ENCODE data around the gene VAV2.

Gene VAV2

DNA sequence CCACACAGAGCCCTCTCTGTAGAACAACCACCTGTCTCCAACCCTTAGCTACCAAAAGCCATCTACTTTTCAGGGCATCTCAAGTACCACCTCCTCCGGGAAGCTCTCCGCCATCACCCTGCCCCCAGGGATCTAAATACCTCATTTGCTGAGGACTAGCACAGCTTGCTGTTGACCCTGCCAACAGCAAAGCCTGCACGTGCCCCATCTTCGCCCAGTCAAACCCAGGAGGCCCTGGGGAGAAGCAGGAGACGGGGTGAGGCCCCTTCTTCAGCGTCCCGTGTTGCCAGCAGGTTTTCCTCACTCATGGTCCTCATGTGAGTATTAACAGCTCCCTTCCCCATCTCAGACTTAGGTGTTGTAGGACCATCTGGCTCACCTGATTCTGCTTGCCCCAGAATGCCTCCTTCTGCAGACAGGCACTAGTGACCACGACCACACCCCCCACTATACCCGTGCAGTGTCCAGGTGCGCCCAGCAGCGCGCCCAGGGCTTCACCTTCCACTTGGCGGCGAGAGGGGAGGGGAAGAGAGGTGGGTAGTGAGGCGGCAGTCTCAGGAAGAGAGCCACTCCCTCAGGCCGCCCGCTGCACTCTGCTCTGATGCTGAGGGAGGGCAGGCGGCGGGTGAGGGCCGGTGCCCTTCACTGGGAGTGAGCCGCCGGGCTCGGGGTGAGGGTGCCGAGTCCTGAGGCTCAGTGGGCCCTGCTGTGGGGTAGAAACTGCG lies 11.1 kb downstream of the VAV2 start:
- DNase-seq (ENCODE audit: low read depth), result no peak

DNA sequence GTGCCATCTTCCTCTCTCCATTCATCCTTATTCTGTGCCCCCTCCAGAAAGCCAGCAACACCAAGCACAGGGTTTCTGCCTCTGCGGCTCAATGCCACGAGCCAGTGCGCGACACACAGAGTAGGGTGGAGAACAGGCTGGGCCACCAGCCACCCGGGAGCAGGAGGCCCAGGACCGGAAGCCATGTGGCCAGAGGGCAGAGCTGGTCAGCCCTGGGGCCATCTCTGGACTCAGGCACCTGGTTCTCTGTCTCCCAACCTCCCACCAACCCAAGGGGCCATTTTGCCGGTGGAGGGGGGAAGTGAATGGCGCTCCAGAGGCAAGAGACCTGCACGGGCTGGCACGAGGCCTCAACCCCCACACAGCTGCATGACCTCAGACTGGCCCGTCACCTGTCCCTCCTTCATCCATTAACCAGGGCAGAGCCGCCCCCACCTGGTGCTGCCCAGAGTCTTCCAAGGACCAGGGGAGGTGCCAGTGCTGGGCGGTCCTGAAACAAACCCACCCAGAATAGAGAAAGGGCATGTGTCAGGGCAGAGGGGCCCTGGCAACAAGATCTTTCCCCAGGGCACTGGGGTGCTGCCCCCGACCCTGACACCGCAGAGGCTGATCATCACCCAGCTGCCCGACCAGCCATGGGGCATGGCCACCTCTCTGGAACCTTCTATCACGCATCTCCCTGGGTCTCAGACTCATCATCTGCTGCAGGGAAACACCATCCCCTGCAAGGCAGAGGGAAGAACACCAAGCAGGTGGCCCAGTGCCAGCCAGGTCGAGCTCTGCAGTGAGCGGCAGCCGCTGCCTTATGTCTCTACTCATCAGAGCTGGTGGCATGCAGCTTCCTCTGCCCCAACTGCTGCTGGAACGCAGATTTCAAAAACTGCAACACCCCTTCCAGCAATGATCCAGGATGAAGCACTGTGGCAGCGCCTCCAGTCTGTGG lies 11.9 kb downstream of the VAV2 start:
- DNase-seq (ENCODE audit: low read depth), result no peak

DNA sequence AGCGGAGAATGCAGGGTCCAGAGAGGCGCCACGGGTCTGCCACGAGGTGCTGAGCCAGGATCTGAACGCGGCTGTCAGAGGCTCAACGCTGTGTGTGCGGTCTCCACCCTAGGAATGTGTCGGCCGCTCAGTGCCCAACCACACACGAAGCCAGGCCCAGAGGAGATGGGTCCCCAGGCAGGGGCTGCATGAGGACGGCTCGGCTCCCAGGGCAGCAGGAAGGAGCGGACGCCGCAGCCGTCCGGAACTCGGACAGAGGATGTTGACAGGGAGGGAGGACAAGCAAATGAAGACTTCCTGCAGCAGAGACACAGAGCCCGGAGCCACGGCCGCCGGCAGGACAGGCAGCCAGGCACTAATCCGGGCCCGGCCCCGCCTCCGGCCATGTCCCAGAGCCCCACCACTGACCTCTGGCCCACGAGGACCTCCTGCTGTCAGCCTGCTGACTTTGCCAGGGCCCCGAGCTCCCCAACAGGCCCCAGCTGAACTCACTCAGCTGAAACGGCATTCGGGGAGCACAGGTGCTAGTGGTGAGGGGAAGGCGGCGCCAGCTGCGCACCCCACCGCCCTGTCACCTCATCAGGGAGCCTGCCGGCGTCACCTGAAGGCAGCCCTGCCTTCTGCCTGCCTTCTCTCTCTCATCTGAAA lies 12.7 kb downstream of the VAV2 start:
- DNase-seq (ENCODE audit: low read depth), result no peak

DNA sequence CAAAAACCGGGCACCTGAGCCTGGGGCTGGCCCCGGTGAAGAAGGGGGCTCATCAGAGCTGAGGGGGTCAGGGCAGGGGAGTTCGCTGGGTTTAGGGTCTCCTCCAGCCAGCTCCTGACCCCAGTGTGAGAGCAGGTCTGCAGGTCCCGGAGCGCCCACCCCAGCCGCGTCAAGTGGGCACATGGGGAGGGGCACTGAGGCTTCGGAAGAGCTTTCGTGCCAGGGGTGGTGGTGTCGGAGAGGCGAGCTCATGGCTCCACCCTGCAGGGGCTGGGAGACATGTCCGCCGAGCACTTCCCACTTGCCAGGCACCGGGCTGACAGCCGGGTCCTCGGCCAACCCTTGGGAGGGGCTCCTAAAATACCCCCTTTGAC lies 13.2 kb downstream of the VAV2 start:
- DNase-seq (ENCODE audit: low read depth), result no peak

DNA sequence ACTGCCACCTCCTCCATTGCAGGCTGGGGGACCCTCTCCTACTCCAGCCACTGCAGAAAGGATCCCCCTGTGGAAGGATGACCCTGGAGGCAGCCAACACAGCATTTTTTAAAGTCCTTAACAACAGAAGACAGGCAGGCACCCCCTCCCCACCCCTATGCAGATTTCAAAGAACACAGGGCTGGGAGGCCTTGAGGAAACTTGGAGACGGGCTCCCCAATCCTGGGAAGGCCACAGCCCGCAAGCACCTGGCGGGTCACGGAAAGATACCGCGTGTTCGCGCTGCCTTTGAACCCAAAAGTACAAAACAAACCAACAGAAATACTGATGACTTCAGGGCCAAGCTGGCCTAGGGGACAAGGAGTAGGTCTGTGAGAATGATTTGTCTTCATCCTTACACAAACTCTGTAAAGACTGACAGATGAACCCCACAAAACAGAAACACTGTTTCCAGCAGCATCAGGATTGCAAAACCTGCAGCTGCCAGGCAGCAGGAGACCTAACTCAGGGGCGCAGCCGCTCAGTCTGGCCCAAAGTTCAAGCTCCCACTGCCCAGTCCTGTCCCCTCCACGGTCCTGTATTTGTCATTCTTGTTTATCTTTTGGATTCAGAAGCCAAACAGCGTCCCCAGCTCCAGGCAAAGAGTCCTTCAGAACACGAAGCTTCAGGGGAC lies 13.8 kb downstream of the VAV2 start:
- DNase-seq (ENCODE audit: low read depth), result no peak

DNA sequence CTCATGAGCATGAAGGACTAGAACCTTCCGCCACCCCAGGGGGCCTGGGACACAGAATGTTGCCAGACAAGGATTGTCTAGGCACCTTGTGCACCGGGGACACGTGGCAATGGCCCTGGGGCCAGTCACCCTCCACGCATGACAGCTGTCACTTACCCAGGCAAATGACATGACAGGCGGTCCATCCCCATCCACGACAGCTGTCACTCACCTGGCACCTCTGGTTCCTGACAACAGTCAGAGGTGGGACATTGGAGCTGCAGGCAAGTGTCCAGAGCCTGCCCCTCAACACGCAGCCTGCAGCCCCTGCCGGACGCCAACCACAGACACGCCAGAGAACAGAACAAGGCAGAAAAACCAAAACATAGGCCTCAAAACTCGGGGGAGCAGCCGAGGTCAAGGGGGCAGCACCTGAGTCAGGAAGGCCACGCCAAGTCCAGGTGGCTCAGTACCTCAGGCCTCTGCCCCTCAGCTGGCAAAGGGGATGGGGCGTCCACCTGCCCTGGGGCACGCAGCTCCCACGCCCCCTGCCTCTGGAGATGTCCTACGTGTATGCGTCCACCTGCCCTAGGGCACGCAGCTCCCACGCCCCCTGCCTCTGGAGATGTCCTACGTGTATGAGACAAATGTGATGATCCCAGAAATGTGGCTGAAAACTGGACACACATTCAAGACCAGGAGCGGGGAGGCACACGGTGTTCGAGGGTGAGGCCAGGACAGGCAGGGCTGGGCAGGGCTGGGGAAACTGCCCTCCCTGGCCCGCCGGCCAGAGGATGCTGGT lies 14.5 kb downstream of the VAV2 start:
- no peak for DNase-seq (ENCODE audit: low read depth)

DNA sequence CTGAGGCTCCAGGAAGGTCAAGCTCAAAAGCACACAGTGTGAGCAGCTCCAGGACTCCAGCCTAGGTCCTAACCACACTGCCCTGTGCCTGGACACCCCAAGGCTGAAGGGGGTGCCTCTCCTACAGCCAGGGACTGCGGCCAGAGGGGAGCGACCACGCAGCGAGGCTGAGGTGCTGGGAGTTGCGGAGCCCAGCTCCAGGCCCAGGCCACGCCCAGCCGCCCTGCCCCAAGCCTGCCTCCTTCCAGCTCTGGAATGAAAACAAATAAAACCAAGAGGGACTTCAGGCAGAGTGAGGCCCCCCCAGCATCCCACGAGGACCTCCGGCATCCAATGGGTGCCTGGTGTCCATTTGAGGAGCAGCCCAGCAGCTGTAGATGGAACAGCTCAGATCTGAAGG lies 15.2 kb downstream of the VAV2 start:
- DNase-seq (ENCODE audit: low read depth), result no peak

DNA sequence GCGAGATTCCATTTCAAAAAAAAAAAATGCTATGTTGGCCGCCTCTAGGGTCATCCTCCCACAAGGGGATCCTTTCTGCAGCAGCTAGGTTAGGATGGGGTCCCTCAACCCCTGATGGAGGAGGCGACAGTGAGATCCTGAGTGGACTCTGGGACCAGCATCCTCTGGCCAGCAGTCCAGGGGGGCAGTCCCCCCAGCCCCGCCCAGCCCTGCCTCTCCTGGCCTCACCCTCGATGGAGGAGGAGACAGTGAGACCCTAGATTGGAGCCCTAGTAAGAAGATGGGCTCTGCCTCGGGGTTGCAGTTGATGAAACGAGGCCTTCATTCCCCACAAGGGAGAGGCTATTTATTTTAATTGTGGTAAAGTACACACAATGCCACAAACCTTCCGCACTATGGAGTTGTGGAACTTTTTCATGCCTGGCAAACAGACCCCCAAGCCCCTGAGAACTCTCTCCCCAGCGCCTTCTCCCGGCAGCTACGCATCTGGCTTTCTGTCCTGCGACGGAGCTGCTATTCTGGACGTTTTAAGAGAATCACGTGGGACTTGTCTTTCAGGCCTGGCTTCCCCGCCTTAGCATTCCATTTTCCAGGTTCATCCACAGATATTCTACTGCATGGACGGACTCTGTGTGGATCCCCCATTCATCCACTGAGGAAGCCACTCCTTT lies 15.8 kb downstream of the VAV2 start:
- no peak for DNase-seq (ENCODE audit: low read depth)

DNA sequence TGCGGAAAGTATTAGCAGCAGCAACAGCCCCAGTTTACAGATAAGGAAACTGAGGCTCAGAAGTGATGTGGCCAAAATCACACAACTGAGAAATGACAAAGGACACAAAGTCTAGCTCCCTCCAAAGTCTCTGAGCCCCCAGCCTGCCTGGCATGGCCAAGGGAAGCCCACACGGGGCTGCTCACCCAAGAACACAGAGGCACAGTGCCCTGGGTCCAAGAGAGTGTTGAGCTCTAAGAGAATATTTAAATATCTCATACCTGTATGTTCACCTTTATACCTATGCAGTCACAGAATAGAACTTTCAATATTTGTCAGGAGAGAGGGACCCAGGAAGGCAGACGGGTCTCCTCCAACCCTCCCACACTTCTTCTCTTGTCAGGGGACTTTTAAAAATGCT lies 16.6 kb downstream of the VAV2 start:
- no peak for DNase-seq (ENCODE audit: low read depth)

DNA sequence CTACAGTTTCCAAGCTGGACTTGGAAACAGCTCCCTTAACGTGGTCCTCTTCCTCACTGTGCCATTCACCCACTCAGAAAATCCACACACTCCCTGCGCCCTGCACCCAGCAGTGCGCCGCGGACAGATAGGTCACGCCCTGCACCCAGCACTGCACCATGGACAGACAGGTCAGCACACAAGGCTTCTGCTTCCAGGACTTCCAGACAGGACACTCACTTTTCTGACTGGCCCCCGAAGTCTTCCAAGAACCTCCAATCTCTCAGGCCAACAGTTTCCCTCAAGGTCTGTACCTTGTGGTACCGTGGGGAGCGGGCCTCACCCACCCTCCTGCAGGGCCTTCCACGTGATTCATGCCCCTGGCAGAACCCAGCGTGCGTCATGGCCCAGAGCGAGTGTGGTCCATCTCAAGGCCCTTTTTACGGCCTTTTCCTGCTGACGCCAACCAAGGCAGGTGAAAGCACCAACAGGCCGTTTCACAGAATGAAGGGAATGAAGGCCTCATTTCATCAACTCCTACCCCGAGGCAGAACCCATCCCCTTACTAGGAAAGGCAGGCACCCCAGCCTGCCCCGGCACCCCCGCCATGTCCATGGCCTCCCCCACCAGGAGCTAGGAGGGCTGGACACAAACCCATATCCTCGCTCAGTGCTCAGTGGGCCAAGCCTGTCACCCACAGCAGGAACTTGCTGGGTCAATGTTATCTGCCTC lies 17.3 kb downstream of the VAV2 start:
- DNase-seq (ENCODE audit: low read depth), result no peak

DNA sequence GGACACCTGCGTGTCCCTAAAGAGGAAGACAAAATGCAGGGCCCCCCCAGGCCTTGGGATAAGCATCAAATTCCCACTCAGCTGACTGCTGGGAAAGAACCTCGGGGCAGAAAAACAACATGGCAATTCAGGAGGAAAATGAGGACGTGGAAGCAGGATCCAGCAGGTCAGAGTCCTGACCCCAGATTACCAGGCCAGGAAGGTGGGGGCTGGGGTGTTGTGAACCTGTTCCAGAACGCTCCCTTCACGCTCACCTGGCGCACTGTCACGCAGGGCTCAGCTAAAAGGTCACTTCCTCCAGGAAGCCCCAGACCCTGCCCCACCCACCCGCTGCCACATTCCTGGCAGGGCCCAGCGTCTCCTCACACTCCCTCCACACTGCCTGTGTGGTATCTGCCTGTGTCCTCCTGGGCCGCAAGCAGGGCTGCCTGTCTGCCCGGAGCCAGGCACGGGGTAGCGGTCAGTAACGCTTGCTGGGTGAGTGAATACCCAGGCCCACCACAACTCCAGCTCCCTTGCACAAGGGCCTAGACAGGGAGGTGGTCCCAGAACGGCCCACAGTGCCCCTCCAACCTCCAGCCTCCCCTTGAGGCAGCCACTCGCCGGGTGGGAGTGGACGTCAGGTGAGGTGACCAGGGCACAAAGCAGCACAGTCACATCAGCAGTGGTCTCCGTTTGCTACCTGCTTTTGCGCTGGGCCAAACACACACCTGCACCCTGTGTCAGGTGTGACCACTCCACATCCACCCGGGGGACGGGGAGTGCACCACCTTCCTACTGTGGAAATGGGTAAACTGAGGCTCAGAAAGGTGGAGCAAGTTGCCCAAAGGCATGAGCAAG lies 18.1 kb downstream of the VAV2 start:
- DNase-seq (ENCODE audit: low read depth), result no peak

DNA sequence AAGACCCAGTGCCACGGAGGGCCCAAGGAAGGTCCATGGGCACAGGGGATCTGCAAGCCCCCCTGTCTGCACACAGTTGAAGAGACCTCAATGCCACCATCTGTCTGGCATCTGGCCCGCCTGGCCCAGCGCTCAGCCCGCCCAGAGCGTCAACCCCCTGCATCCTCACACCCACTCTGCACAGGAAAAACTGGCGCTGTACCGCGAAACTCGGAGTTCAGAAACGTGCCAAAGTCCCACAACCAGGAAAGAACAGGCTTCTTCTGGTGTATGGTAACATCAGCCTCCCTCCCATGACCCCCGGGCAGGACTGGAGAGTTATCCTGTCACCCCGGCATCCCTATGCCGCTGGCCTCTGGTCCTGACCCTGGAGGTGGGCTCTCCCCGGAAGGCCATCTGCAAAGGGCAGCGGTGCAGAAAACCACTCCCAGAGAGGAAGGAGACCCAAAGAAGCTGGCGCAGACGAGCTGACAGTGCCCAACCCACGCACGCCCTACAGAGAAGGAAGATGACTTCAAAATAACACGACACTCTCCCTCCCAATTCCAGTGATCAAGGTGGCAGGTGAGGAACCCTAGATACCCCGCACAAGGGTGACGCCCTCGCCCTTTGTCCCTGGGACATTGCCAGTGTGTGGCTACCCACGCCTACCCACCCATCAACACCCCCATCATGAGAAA lies 18.9 kb downstream of the VAV2 start:
- DNase-seq (ENCODE audit: low read depth), result no peak

DNA sequence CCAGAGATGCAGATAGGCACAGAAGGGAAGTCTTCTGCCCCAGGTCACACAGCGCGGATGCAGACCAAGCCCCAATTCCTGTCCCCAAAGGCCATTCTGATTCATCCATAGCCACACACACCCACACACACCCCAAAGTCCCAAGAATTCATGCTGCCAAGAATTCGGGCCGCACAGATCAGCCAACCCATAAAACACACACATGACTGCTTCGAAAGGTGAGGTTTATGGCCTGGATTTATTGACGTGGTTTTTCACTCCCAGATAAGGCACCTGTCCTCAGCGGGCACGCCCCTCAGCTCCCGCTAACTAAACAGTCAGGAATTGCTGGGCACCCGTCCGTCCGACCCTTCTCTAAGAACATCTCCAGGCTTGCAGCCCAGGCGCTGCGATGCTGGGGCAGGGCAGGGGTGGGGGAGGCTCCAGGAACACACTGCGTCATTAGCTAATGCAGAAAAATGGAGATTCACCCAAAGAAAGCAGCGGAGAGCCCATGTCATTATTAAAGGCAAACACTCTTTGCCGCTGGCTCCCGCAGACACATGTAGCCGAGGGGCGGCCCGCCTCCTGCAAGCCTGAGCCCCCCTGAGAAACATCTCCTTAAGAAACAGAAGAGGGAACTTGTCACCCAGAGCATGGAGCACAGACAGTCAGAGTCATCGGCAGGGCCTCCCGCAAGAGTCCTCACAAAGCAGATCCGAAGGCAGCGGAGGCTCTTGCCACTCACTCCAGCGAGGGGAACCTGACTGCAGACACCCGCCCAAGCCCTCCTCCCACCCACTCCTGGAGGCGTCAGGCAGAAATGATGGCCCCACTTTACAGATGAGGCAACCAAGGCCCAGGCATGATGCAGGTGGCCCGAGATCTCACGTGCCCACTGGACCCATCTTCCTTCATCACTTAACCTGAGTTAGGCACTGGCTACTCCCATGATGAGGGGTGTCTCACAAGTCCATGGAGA lies 19.9 kb downstream of the VAV2 start:
- DNase-seq (ENCODE audit: low read depth), result no peak

DNA sequence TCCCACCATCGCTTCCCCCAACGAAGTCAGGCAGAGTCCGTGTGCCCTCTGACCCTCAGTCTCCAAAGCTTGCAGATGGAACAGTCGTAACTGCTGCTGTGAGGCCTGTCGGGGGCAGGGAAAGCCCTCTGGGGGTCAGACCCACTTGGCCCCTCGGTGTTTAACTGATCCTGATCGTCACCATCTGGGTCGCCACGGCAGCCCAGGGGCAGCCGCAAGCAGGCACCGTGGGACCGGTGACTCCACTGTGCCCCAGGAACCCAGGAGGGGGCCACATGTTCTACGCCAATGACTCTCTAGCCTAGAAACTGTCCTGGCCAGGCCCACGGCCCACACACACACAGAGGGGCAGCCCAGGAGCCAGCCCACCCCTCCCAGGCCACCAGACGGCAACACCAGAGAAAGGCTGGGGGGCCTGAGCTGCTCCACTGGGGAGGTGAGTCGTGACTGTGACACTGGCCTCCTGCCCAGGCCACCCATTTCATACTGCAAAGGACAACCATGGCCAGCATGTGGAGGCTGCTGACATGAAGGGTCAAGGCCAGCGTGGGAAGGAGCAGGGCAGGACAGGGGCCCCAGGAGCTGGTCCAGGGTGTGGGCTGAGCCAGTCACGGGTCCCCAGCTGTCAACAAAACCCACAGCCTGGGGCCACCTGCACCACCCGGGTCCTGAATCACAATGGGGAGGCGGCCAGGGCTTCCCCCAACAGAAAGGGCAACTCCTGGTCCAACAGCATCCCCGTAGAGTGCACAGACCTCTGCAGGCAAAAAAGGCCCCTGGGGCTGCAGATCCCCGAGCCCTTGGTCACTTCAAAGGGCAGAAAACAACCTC lies 20.8 kb downstream of the VAV2 start:
- DNase-seq (ENCODE audit: low read depth), result no peak

DNA sequence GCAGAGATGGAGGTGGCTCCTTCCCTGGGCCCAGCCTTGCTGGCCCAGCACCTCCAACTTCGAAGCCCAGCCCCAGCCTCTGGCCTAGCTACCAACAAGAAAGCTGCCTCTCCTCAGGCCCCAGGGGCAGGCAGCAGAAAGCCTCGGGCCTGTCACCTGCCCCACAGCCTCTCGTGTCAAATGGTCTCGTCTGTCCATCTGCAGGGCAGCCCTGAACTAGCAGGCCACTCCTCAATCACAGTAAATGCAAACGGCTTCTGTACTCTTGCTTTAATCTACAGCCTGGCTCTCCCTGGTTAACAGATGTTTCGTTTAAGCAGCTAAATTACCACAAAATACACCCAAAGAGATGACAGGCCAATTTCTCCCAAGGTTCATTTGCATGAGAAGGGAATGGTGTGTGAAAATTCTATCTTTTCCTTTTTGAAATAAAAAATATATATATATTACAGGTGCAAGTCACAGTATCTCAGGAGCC lies 21.5 kb downstream of the VAV2 start:
- DNase-seq (ENCODE audit: low read depth), result no peak

Data from ELR (cell line).